ENCODE results near the gene DDIT4.
"Not testable (repeated sequence)": the region's sequence is repeated elsewhere in the genome, so short reads cannot be mapped to it uniquely, and the experiment has no call there.

DDIT4 gene

GRCh38 chr10:72296829-72297280 lies 23.1 kb downstream of the DDIT4 start:
- DNase-seq (ENCODE audit: low read depth): not testable (repeated sequence)

GRCh38 chr10:72297281-72297804 lies 23.6 kb downstream of the DDIT4 start:
- DNase-seq (ENCODE audit: low read depth): peak; percentile 86

- DNase-seq (ENCODE audit: low read depth): peak; percentile 68
Observed at GRCh38 chr10:72297805-72298591, 24.3 kb downstream of the DDIT4 start.

- no peak for DNase-seq (ENCODE audit: low read depth)
Observed at GRCh38 chr10:72298592-72299519, 25.1 kb downstream of the DDIT4 start.

DNA sequence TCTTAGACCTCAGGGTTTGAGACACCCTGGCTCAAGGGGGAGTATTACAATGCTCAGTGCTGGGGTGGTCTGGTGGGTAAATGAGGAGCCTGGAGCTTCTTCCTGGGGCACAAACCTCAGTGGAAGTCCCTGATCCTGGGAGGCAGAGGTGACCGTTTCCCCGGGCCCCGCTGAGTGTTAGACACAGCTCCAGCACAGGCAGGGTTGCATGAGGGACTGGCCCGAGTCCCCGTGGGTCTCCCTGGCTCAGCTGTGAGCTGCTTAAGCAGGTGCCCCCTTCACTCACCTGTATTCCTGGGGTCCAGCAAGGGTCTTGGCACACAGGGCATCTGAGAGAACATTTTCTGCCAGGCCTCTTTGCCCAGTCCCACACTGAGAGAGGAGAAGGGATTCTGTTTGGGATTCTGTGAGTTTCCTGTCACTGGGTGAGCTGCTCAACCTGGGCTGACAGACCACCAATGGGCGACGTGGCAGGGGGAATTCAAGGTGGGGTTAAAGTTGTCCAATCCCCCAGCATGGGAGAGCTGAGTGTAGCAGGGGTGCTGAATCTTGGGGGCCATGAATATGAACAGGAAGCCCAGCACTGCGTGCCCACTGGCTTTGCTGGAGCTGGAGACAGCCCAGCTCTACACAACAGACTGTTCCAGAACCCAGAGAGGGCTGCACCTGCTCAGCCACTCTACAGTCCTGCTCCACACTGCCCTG lies 29.9 kb downstream of the DDIT4 start:
- DNase-seq (ENCODE audit: low read depth): no peak

GRCh38 chr10:72306215-72306760 lies 32.6 kb downstream of the DDIT4 start:
- no peak for DNase-seq (ENCODE audit: low read depth)

GRCh38 chr10:72307711-72308110 lies 34.0 kb downstream of the DDIT4 start:
- DNase-seq (ENCODE audit: low read depth): not testable (repeated sequence)

GRCh38 chr10:72308320-72308987 lies 34.7 kb downstream of the DDIT4 start:
- no peak for DNase-seq (ENCODE audit: low read depth)

DNA sequence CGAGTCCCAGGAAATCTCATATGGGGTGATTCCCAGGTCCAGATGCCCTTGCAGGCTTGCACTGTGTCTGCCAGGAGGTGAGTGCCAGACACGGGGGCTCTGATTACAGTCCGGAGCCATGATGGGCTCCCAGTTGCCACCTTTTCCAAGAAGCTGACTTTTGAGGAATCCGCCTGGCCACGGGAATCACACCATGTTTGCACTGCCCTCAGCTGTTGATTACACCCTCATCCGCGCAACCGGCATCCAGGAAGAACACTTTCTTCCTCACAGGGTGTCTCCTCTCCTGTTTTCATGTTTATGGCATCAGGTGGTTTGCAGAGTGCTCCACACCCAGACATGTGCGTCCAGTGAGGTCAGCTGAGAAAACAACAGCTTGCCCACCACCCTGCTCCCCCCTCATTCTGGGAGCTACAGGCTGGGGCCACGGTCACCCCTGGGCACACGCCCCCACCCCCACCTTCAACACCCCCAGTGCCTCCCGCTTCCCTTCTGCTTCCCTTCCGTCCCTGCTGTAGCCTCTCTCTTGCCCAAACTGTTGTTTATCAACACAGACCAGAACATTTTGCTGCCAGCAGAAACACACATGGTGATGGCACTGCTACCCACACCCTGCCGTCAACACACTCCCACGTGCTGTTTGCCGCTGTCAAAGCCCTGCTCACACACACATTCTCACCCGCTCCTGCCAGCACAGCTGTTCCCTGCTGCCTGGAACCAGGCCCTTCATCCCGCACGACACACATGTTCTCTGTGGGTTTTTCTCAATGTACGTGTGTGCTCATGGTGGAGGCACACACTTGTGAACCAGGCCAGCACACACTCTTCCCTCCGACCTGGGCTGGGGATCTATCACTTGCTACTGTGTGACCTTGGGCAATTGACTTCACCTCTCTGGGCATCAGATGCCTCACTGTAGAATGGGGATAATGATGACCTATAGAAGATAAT lies 35.8 kb downstream of the DDIT4 start:
- DNase-seq (ENCODE audit: low read depth): no peak

GRCh38 chr10:72310241-72310633 lies 36.5 kb downstream of the DDIT4 start:
- DNase-seq (ENCODE audit: low read depth): no peak

DNA sequence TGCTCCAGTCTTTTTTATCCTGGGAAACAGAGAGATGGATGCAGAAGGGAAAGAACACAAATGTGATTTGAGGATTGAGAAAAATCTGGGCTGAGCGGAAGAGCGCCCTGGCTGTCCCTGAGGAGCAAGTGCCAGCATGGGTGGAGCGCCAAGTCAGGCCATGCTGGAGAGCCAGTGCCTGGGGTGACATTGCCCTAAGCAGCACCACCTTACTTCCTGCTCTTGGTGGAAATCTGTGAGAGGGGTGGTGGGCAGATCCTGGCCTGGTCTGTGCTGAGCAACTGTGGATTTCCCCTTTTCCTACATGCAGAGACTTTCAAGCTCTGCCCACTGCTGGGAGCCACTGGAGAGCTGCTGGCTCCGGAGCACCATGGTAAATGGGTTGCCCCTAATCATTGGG lies 36.9 kb downstream of the DDIT4 start:
- no peak for DNase-seq (ENCODE audit: low read depth)

DNA sequence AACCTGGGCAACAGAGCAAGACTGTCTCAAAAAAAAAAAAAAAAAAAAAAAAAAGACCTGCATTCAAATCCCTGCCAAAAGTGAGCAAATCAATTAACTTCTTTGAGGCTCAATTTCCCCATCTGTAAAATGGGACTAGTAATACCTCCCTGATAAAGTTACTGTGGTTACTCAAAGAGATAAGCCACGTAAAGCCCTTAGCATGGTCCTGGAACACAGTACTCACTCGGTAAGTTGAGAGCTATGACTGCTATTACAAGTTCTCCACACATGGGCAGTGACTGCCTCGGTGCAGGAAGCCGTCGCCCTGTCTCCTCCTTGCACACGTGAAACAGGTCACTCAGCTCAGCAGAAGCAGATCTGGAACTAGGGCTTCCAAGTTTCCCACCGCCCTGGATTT lies 37.9 kb downstream of the DDIT4 start:
- no peak for DNase-seq (ENCODE audit: low read depth)

GRCh38 chr10:72312865-72313391 lies 39.2 kb downstream of the DDIT4 start:
- no peak for DNase-seq (ENCODE audit: low read depth)

DNA sequence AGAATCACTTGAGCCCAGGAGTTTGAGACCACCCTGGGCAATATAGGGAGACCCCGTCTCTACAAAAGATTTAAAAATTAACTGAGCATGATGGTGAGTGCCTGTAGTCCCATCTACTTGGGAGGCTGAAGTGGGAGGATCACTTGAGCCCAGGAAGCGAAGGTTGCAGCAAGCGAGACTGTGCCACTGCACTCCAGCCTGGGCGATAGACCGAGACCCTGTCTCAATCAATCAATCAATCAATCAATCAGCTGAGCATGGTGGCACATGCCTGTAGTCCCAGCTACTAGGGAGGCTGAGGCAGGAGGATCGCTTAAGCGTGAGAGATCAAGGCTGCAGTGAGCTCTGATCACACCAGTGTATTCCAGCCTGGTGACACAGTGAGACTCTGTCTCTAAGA lies 40.5 kb downstream of the DDIT4 start:
- no peak for DNase-seq (ENCODE audit: low read depth)

GRCh38 chr10:72315054-72315453 lies 41.3 kb downstream of the DDIT4 start:
- DNase-seq (ENCODE audit: low read depth): no peak

DNA sequence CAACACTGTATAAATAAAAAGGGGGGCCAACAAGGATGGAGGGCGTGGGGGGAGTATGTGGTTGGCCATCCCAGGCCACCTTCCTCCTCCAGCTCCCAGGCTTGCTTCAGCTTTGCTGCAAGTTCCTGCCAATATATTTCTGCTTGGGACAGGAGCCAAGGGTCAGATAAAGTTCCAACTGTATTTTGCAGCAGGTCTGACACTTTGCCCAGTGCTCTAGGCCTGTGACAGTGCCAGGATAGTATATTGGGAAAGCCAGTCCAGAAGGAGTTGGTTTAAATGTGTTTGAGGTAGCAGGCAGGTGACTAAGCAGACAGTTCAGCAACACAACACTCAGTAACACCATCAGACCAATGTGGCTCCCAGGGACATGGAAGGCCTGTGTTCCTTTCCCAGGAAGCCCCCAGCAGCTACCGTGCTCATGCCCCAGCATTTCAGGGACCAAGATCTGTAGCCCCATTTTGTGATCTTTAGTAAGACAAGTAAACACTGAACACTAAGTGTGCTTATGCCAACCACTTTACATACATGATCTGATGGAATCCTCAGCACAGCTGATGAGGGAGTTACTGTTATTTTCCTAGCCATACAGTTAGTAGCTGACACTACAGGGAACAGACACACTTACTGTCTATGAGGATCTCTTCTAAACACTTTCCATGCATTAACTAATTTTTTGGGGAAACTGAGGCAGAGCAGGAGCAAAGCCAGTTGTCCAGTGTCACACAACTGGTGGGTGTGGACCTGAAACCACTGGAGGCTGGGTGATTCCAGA lies 42.1 kb downstream of the DDIT4 start:
- no peak for DNase-seq (ENCODE audit: low read depth)

DNA sequence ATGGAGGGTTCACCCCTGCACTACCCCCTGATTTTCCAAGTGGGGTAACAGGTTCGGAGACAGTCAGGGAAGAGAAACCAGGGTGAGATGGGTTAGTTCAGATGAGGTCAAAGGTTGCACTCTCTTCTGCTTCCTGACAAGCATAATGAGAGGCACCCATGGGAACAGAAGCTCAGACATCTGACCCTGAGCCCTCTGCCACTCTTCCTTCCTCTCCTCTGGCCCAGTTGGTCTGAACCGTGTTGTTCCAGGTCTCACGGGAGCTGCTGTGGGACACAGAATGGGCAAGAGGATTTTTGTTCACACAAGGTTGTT lies 42.6 kb downstream of the DDIT4 start:
- no peak for DNase-seq (ENCODE audit: low read depth)

DNA sequence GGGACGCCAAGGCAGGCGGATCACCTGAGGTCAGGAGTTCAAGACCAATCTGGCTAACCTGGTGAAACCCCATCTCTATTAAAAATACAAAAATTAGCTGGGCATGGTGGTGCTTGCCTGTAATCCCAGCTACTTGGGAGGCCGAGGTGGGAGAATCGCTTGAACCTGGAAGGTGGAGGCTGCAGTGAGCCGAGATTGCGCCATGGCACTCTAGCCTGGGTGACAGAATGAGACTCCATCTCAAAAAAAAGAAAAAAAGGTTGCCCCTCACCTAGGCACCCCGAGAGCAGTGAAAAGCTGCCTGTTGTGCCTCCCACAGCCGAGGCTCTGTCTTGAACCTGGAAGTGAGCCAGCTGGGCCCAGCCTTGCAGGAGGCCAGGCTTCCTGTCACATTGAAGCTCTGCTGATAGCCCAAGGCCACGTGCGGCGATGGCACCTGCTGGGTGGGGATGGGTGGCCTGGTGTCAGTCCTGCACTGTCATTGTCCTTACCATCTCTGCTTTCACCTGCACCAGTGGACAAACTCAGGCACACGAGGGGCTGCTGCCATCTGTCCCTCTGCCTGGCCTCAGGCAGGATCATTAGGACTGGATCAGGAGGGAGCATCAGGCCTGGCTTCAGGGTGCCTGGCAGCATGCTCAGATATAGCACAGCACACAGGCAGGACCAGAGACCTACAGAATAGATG lies 43.2 kb downstream of the DDIT4 start:
- no peak for DNase-seq (ENCODE audit: low read depth)

Measured in stimulated activated CD8-positive, alpha-beta memory T cell treated with anti-CD3 and anti-CD28 coated beads, Interleukin-15, amount 100 ng/mL, for 1 hour (primary cell).